ENCODE results near the gene SETBP1.

Gene SETBP1

GRCh38 chr18:44915213-44915612 is 234.5 kb downstream of the SETBP1 start:
- no peak for DNase-seq

GRCh38 chr18:44915661-44916060 is 235.0 kb downstream of the SETBP1 start:
- DNase-seq: no peak

GRCh38 chr18:44916429-44917207 is 235.9 kb downstream of the SETBP1 start:
- DNase-seq: no peak

GRCh38 chr18:44917216-44918141 is 236.8 kb downstream of the SETBP1 start:
- DNase-seq: no peak

GRCh38 chr18:44918142-44918476 is 237.4 kb downstream of the SETBP1 start:
- no peak for DNase-seq

GRCh38 chr18:44920441-44920840 is 239.8 kb downstream of the SETBP1 start:
- DNase-seq: no peak

GRCh38 chr18:44921974-44922373 is 241.3 kb downstream of the SETBP1 start:
- DNase-seq: no peak

GRCh38 chr18:44922968-44923367 is 242.3 kb downstream of the SETBP1 start:
- no peak for DNase-seq

- no peak for DNase-seq
These were observed 244.3 kb downstream of the SETBP1 start for GRCh38 chr18:44924785-44925499.

GRCh38 chr18:44927127-44927849 is 246.6 kb downstream of the SETBP1 start:
- no peak for DNase-seq

GRCh38 chr18:44934901-44935300 is 254.2 kb downstream of the SETBP1 start:
- no peak for DNase-seq

- DNase-seq: no peak
These were observed 254.8 kb downstream of the SETBP1 start for GRCh38 chr18:44935455-44935854.

GRCh38 chr18:44936485-44936884 is 255.8 kb downstream of the SETBP1 start:
- no peak for DNase-seq

- peak; percentile 18 for DNase-seq
These were observed 257.5 kb downstream of the SETBP1 start for GRCh38 chr18:44937960-44938719.

GRCh38 chr18:44938720-44939665 is 258.3 kb downstream of the SETBP1 start:
- DNase-seq: no peak

- no peak for DNase-seq
These were observed 260.8 kb downstream of the SETBP1 start for GRCh38 chr18:44941516-44941915.

- no peak for DNase-seq
These were observed 261.4 kb downstream of the SETBP1 start for GRCh38 chr18:44942073-44942472.

GRCh38 chr18:44943311-44943881 is 262.7 kb downstream of the SETBP1 start:
- no peak for DNase-seq

GRCh38 chr18:44944461-44944860 is 263.8 kb downstream of the SETBP1 start:
- DNase-seq: no peak

- peak; percentile 3 for DNase-seq
These were observed 265.3 kb downstream of the SETBP1 start for GRCh38 chr18:44945888-44946401.
